Gastrocnemius medialis (tissue), 4 donors: ENCODE measurements around the gene BCAT1. TPM values are rescaled to one million over a fixed set of nuclear protein-coding genes. Genes with fewer than 3 reads are reported as not detected.

ENCODE experiments used
- ATAC-seq, 2 donors: fragments of 150-250 bp; one replicate each; pipeline ENCODE4 v1.9.1; 2016
- DNase-seq, 2 donors: peaks; one replicate each; pipeline ENCODE4 v3.0.0-alpha.2; 2019
- H3K27ac ChIP-seq, 4 donors: fragments of 200-600 bp; sonication (generic); 1 replicate in 1 of 4; 2 replicates in 3 of 4; pipeline ENCODE4 v1.5.1; 2016 to 2018; ENCODE audit warnings: mild to moderate bottlenecking in 2 of 4, moderate library complexity in 1 of 4
- H3K27me3 ChIP-seq, 3 donors: fragments of 200-600 bp; sonication (generic) in 2 of 3; 1 replicate in 1 of 3; 2 replicates in 2 of 3; pipeline versions ENCODE4 v1.5.1 to v1.6.0; 2016 to 2019; ENCODE audit warnings: mild to moderate bottlenecking in 1 of 3, moderate library complexity in 1 of 3
- H3K36me3 ChIP-seq, 2 donors: fragments of 200-600 bp; sonication (generic) in 1 of 2; one replicate each; pipeline ENCODE4 v1.5.1; 2017 to 2018
- H3K4me1 ChIP-seq, 2 donors: fragments of 200-600 bp; sonication (generic) in 1 of 2; one replicate each; pipeline ENCODE4 v1.5.1; 2016 to 2017; ENCODE audit warnings: mild to moderate bottlenecking in 2 of 2
- H3K4me3 ChIP-seq, 4 donors: fragments of 200-600 bp; sonication (generic) in 3 of 4; 1 replicate in 1 of 4; 2 replicates in 3 of 4; pipeline ENCODE4 v1.5.1; 2016 to 2019; ENCODE audit warnings: mild to moderate bottlenecking in 2 of 4
- H3K9me3 ChIP-seq, 3 donors: fragments of 200-600 bp; sonication (generic) in 2 of 3; 1 replicate in 1 of 3; 2 replicates in 2 of 3; pipeline ENCODE4 v1.5.1; 2016 to 2019
- POLR2A ChIP-seq, 2 donors: fragments of 450-650 bp; IDR thresholded peaks; one replicate each; pipeline ENCODE4 v1.6.1; 2017; ENCODE audit warnings: antibody characterized with exemption in 2 of 2, mild to moderate bottlenecking in 2 of 2, moderate library complexity in 2 of 2
- in situ Hi-C, 4 donors: fragments of 200-750 bp; cut with MboI; loops; one replicate each; pipeline versions ENCODE4 v1.15.0 to v1.8.0; 2017; ENCODE audit warnings: low sequenced_read_pairs in 4 of 4
- intact Hi-C: fragments of 100-400 bp; cut with DNase I; formaldehyde crosslinking; loops from one replicate; pipeline ENCODE4 v1.15.1; 2023; ENCODE audit warnings: low total_unique reads
- total RNA-seq, 4 donors: library from RNA; depleted of rRNA; stranded (reverse); fragments of >200 nt; gene quantifications; one replicate each; pipeline versions ENCODE4 v1.1.0 to v1.2.3, GENCODE V29; 2016
- TF ChIP-seq, protein P1 (sequence below), 5 experiments: fragments of 450-650 bp in 3 of 5; fragments of 200-600 bp in 2 of 5; sonication (generic) in 2 of 5; IDR thresholded peaks in 4 of 5; conservative IDR thresholded peaks in 1 of 5; 1 replicate in 4 of 5; 2 replicates in 1 of 5; pipeline ENCODE4 v1.5.1; 2016 to 2019; ENCODE audit warnings: antibody characterized with exemption in 5 of 5, mild to moderate bottlenecking in 3 of 5, moderate library complexity in 3 of 5

Gene BCAT1
- total RNA-seq, 4 donors from 2014 or later, result 1.6 to 7.5 (median 3.9) TPM

DNA sequence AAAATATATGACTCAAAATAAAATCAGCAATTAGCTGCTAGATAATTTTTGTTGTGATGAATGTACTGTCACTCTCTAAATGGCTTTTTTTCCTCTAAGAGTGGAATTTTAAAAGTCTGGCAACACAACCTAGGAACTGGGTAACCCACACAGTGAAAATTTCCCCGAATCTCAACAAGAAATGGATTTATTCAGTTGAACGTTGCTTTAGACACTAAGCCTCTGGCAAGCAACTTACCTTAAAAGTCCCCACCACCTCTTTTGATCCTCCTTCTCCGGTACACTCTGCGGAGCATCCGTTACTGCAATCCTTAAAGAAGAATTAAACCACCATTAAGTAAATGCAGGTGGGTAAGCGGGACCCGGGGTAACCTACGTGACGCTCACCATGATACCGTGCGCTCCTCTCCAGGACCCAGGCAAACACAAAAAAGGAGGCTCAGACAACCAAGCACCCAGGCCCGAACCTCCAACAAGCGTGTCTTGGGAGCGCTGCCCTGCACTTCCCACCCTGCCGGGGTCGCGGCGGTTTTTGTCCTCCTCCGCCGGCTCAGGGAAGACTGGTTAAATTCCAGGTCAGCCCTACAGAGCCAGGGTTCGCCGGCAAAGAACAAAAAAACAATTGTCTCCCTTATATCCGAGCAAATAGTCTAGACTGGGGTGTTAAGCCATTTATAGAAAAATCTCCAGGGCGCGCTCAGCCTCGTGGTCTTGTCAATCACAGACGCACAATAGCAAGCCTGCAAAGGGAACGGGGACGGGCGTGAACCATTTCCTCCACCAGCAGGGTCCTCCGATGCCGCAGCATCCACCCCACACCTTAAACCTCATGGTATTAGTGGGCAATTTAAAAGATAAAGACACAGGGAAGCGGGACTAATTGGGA, 47.1 kb downstream of the BCAT1 start:
- Histone ChIP-seq H3K4me1 (no peaks in the 10 kb centered on the region), H3K4me3 (peak overlapping the region; percentile 51 to 57 (median 52)), H3K27me3 (peaks cover 8 to 16% (median 13%) of the 10 kb centered on the region in 3 donors), H3K36me3 (no peaks in the 10 kb centered on the region), H3K9me3 (no peaks in the 10 kb centered on the region), H3K27ac (peak overlapping the region in 1 of 4 donors; percentile 9)
- no peak for ATAC-seq
- intact Hi-C loops, result no loop called here
- in situ Hi-C loops, result no loop called here
- TF ChIP-seq POLR2A (IDR thresholded peaks at IDR 0.05), result no peak
- TF ChIP-seq, protein P1, sequence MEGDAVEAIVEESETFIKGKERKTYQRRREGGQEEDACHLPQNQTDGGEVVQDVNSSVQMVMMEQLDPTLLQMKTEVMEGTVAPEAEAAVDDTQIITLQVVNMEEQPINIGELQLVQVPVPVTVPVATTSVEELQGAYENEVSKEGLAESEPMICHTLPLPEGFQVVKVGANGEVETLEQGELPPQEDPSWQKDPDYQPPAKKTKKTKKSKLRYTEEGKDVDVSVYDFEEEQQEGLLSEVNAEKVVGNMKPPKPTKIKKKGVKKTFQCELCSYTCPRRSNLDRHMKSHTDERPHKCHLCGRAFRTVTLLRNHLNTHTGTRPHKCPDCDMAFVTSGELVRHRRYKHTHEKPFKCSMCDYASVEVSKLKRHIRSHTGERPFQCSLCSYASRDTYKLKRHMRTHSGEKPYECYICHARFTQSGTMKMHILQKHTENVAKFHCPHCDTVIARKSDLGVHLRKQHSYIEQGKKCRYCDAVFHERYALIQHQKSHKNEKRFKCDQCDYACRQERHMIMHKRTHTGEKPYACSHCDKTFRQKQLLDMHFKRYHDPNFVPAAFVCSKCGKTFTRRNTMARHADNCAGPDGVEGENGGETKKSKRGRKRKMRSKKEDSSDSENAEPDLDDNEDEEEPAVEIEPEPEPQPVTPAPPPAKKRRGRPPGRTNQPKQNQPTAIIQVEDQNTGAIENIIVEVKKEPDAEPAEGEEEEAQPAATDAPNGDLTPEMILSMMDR (IDR thresholded peaks at IDR 0.05 in 4 of 5, conservative IDR thresholded peaks at IDR 0.05 in 1 of 5), result no peak
- no peak for DNase-seq

DNA sequence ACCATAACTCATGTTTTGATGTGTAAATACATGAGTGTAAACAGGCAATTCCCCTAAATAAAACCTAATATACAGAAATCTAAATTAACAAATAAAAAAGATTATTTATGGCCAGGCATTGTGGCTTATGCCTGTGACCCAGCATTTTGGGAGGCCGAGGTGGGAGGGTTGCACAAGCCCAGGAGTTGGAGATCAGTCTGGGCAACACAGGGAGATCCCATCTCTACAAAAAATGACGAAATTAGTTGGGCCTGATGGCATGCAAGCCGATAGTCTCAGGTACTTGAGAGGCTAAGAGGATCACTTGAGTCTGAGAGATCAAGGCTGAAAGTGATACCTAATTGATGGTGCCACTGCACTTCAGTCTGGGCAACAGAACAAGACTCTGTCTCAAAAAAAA, 48.7 kb downstream of the BCAT1 start:
- Histone ChIP-seq H3K36me3 (no peaks in the 10 kb centered on the region), H3K4me3 (no peak overlapping the region), H3K27ac (no peak overlapping the region), H3K4me1 (no peaks in the 10 kb centered on the region), H3K9me3 (no peaks in the 10 kb centered on the region), H3K27me3 (peaks cover 8 to 16% (median 13%) of the 10 kb centered on the region in 3 donors)
- no peak for ATAC-seq
- intact Hi-C loops, result no loop called here
- in situ Hi-C loops, result no loop called here
- no peak for DNase-seq
- TF ChIP-seq POLR2A (IDR thresholded peaks at IDR 0.05), result no peak
- TF ChIP-seq, protein P1 (IDR thresholded peaks at IDR 0.05 in 4 of 5, conservative IDR thresholded peaks at IDR 0.05 in 1 of 5), result no peak

DNA sequence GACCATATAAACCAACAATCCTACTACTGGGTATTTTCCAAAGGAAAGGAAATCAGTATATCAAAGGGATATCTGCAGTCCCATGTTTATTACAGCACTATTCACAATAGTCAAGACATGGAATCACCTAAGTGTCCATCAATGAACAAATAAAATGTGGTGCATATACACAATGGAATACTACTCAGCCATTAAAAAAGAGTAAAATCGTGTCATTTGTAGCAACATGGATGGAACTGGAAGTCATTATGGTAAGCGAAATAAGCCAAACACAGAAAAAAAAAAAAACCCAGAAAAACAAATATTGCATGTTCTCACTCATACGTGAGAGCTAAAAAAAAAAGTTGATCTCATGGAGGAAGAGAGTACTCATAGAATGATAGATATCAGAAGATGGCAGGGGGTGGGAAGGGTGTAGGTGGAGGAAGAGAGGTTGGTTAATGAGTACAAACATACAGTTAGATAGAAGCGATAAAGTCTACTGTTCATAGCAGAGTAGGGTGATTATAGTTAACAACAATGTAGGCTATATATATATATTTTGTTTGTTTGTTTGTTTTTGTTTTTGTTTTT, 49.3 kb downstream of the BCAT1 start:
- in situ Hi-C loops (no loop called here), intact Hi-C loops (loop anchor here (5.0 kb wide), 1 partner anchor 57 kb away; no protein-coding TSS in a partner anchor)
- H3K4me3 ChIP-seq, result no peak overlapping the region
- DNase-seq, result no peak
- TF ChIP-seq, protein P1 (IDR thresholded peaks at IDR 0.05 in 4 of 5, conservative IDR thresholded peaks at IDR 0.05 in 1 of 5), result no peak
- TF ChIP-seq POLR2A (IDR thresholded peaks at IDR 0.05), result no peak
- no peak for ATAC-seq
- no peaks in the 10 kb centered on the region for H3K4me1 ChIP-seq
- H3K9me3 ChIP-seq, result no peaks in the 10 kb centered on the region
- no peak overlapping the region for H3K27ac ChIP-seq
- H3K36me3 ChIP-seq, result no peaks in the 10 kb centered on the region
- peaks cover 6 to 16% (median 13%) of the 10 kb centered on the region in 3 donors for H3K27me3 ChIP-seq

DNA sequence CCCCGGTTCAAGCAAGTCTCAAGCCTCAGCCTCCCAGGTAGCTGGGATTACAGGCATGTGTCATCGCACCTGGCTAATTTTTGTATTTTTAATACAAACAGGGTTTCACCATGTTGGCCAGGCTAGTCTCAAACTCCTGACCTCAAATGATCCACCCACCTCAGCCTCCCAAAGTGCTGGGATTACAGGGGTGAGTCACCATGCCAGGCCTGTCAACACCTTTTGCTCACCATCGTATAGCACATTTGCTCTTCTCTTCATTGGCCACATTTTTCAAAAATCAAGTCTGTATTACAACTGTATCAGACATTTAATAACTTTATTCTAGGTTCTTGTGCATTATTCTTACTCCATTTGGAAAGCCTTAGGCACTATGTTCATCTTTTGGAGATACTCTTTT, 50.3 kb downstream of the BCAT1 start:
- no peaks in the 10 kb centered on the region for H3K4me1 ChIP-seq
- no peak overlapping the region for H3K27ac ChIP-seq
- in situ Hi-C loops (no loop called here), intact Hi-C loops (loop anchor here (5.0 kb wide), 1 partner anchor 56 kb away; no protein-coding TSS in a partner anchor)
- no peaks in the 10 kb centered on the region for H3K36me3 ChIP-seq
- peaks cover 3 to 13% (median 12%) of the 10 kb centered on the region in 3 donors for H3K27me3 ChIP-seq
- DNase-seq (no peak), ATAC-seq (no peak)
- TF ChIP-seq, protein P1 (IDR thresholded peaks at IDR 0.05 in 4 of 5, conservative IDR thresholded peaks at IDR 0.05 in 1 of 5), result no peak
- no peak for TF ChIP-seq POLR2A (IDR thresholded peaks at IDR 0.05)
- no peak overlapping the region for H3K4me3 ChIP-seq
- H3K9me3 ChIP-seq, result no peaks in the 10 kb centered on the region
